LNCaP clone FGC (cell line): ENCODE measurements around the gene RPRD2.

ENCODE experiments used
- DNase-seq: peaks from one replicate; pipeline ENCODE4 v3.0.0-alpha.2; 2011; ENCODE audit warnings: low read depth
- H3K4me3 ChIP-seq: 2 replicates; pipeline ENCODE4 v1.5.1; 2011; ENCODE audit warnings: mild to moderate bottlenecking, low read depth, low read length, control low read depth
- TF ChIP-seq, protein P1 (sequence below): IDR thresholded peaks from 2 replicates; pipeline ENCODE4 v1.5.1; 2012; ENCODE audit warnings: mild to moderate bottlenecking; ENCODE audit not compliant: control insufficient read depth, insufficient read depth; ENCODE audit errors: extremely low read depth

The RPRD2 gene

DNA sequence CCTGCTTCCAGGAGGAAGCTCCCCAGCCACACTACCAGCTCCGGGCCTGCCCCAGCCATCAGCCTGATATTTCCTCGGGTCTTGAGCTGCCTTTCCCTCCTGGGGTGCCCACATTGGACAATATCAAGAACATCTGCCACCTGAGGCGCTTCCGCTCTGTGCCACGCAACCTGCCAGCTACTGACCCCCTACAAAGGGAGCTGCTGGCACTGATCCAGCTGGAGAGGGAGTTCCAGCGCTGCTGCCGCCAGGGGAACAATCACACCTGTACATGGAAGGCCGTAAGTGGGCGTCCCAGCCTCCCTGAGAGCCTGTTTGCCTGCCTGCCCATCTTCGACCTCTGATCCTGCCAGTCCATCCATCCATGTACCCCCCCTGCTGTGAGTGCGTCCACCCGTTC is 147.6 kb downstream of the RPRD2 start:
- H3K4me3 ChIP-seq, result no peak overlapping the region
- TF ChIP-seq, protein P1, sequence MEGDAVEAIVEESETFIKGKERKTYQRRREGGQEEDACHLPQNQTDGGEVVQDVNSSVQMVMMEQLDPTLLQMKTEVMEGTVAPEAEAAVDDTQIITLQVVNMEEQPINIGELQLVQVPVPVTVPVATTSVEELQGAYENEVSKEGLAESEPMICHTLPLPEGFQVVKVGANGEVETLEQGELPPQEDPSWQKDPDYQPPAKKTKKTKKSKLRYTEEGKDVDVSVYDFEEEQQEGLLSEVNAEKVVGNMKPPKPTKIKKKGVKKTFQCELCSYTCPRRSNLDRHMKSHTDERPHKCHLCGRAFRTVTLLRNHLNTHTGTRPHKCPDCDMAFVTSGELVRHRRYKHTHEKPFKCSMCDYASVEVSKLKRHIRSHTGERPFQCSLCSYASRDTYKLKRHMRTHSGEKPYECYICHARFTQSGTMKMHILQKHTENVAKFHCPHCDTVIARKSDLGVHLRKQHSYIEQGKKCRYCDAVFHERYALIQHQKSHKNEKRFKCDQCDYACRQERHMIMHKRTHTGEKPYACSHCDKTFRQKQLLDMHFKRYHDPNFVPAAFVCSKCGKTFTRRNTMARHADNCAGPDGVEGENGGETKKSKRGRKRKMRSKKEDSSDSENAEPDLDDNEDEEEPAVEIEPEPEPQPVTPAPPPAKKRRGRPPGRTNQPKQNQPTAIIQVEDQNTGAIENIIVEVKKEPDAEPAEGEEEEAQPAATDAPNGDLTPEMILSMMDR, result no peak
- no peak for DNase-seq

DNA sequence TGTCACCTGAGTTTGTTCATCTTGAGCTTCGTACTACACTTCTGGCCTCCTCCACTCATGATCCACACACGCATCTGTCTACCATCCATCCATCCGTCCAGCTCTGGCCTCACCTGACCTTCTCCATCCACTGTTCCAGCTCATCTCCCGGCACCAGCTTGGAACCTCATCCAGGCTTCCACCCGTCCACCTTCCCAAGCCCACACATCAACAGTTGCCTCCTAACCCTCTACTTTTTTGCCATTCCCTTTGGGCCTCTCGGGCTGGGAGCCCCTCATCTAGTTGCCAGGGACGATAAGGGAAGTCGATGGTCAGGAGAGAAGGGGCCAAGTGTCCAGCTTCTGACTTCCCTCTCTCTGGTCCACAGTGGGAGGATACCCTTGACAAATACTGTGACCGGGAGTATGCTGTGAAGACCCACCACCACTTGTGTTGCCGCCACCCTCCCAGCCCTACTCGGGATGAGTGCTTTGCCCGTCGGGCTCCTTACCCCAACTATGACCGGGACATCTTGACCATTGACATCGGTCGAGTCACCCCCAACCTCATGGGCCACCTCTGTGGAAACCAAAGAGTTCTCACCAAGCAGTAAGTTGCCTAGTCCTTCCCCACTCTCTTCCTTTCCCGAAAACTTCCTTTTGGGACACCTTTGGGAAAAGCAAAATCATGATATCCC is 148.2 kb downstream of the RPRD2 start:
- no peak overlapping the region for H3K4me3 ChIP-seq
- TF ChIP-seq, protein P1, result no peak
- DNase-seq, result no peak

DNA sequence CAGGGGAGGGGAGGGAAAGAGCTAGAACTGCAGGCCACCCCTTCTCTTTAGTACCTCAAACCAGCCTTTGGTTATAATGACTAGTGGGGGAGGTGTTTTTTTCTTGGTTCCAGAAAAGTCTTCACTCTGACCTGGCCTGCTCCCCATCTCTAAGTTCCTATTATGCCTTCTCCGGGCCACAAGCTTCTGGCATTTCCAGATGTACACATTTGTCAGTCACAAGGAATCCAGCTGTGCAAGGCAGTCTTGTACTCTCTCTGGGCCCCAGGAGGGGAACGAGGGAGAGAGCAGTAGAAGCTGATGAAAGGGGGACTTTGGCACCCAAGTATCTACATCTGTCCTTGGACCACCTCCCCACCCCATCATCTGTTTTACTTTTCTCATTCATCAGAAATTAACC is 148.9 kb downstream of the RPRD2 start:
- H3K4me3 ChIP-seq, result no peak overlapping the region
- TF ChIP-seq, protein P1, result no peak
- no peak for DNase-seq

DNA sequence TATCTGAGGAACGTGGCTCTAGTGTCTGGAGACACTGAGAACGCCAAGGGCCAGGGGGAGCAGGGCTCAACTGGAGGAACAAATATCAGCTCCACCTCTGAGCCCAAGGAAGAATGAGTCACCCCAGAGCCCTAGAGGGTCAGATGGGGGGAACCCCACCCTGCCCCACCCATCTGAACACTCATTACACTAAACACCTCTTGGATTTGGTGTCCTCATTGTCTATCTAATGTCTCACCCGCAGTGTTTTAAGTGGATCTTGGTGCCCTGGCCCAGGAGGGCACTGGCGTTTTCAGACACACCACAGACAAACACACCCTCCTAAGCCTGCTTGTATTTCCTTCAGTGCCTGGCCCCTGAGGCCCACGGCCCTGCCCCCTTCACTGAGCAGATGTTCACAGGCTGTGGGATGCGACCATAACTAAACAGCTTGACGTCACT is 149.4 kb downstream of the RPRD2 start:
- no peak overlapping the region for H3K4me3 ChIP-seq
- DNase-seq, result no peak
- TF ChIP-seq, protein P1, result no peak

DNA sequence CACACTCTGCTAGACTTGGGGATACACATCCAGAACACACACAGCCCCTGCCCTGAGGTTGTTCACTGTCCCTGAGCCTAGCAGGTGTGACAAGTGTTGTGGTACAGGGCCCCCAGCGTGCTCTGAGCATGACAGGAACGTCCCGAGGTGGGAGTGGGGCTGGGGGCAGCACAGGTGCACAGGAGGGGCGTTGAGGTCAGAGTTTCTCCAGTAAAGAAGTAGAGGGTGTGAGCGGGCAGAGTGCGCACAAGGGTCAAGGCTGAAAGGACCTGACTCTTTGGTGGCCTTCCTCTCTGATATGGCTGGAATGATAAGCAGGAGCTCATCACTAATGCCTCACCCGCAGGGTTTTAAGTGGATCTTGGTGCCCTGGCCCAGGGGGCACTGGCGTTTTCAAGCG is 150.3 kb downstream of the RPRD2 start:
- no peak for DNase-seq
- no peak overlapping the region for H3K4me3 ChIP-seq
- TF ChIP-seq, protein P1, result no peak

DNA sequence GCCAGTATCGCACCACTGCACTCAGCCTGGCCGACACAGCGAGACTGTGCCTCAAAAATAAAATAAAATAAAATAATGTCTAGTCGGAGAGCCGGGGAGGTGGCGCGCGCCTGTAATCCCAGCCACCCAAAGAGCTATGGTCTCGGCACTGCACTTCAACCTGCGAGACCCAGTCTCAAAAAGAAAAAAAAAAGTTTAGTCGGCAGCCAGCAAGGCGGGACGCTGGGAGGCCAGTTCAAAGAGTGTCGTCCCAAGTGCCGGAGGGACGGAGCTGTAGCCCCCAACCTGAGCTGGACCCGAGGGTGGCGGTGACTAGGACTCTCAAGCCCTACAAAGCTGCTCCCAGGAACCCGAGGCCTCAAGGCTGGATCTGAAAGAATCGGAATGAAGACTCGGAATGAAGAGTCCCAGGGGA is 151.0 kb downstream of the RPRD2 start:
- peak overlapping the region; percentile 60 for H3K4me3 ChIP-seq
- TF ChIP-seq, protein P1, result no peak
- DNase-seq, result no peak
